ENCODE data around the gene RNF123.

RNF123 gene

DNA sequence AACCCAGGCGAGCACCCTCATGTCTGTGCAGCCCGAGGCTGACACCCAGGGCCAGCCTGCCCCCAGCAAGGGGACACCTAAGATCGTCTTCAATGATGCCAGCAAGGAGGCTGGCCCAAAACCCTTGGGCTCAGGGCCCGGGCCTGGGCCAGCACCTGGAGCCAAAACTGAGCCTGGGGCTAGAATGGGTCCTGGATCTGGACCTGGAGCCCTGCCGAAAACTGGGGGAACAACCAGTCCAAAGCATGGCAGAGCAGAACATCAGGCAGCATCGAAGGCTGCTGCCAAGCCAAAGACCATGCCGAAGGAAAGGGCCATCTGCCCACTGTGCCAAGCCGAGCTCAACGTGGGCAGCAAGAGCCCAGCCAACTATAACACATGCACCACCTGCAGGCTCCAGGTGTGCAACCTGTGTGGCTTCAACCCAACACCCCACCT lies 46.6 kb upstream of the RNF123 start:
- Histone ChIP-seq H3K27me3 (ENCODE audit: insufficient read depth, low read length, poor library complexity, severe bottlenecking) (no peaks in the 10 kb centered on the region), H3K4me2 (ENCODE audit: low read depth, low read length, poor library complexity, severe bottlenecking) (no peak overlapping the region), H3K9me3 (ENCODE audit: insufficient read depth, low read depth, low read length) (no peaks in the 10 kb centered on the region), H4K20me1 (ENCODE audit: insufficient read depth, low read length, poor library complexity, severe bottlenecking) (no peaks in the 10 kb centered on the region), H2AFZ (ENCODE audit: low read length) (no peak overlapping the region), H3K4me3 (ENCODE audit: low read length, poor library complexity, severe bottlenecking) (no peak overlapping the region), H3K4me1 (ENCODE audit: insufficient read depth, low read length, poor library complexity, severe bottlenecking) (peaks cover 8% of the 10 kb centered on the region), H3F3A (ENCODE audit: low read depth) (no peaks in the 10 kb centered on the region), H3K9me2 (replicated peaks; ENCODE audit: low read depth, low read length) (no peaks in the 10 kb centered on the region), H3K36me3 (ENCODE audit: insufficient read depth, low read length) (no peaks in the 10 kb centered on the region), H3K9ac (ENCODE audit: low read depth, low read length, poor library complexity, severe bottlenecking) (no peak overlapping the region), H3K79me2 (ENCODE audit: insufficient read depth, low read length) (no peaks in the 10 kb centered on the region)
- no peak for TF ChIP-seq EZH2phosphoT487 (IDR thresholded peaks at IDR 0.05; ENCODE audit: borderline replicate concordance)
- TF ChIP-seq, protein P1, sequence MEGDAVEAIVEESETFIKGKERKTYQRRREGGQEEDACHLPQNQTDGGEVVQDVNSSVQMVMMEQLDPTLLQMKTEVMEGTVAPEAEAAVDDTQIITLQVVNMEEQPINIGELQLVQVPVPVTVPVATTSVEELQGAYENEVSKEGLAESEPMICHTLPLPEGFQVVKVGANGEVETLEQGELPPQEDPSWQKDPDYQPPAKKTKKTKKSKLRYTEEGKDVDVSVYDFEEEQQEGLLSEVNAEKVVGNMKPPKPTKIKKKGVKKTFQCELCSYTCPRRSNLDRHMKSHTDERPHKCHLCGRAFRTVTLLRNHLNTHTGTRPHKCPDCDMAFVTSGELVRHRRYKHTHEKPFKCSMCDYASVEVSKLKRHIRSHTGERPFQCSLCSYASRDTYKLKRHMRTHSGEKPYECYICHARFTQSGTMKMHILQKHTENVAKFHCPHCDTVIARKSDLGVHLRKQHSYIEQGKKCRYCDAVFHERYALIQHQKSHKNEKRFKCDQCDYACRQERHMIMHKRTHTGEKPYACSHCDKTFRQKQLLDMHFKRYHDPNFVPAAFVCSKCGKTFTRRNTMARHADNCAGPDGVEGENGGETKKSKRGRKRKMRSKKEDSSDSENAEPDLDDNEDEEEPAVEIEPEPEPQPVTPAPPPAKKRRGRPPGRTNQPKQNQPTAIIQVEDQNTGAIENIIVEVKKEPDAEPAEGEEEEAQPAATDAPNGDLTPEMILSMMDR (conservative IDR thresholded peaks at IDR 0.05; ENCODE audit: low read length), result no peak

DNA sequence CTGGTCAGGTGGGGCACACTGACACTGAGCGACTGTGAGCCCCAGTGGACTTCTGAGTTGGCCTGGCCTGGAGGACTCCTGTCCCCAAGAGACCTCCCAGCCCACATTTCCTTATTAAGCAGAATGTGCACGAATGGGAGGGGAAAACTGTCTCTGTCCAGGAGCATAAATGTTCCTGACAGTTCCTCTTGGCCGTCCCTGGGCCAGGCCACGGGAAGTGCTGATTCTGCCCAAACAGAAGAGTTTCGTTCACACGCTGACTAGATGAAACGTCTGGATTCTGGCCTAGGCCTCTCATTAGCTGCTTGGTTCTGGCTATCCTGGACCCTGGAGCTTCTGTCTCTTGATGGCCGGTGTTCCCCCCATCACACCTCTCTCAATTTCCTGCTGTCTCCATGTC lies 44.7 kb upstream of the RNF123 start:
- H3K9ac ChIP-seq (ENCODE audit: low read depth, low read length, poor library complexity, severe bottlenecking), result no peak overlapping the region
- H3K9me3 ChIP-seq (ENCODE audit: insufficient read depth, low read depth, low read length), result no peaks in the 10 kb centered on the region

DNA sequence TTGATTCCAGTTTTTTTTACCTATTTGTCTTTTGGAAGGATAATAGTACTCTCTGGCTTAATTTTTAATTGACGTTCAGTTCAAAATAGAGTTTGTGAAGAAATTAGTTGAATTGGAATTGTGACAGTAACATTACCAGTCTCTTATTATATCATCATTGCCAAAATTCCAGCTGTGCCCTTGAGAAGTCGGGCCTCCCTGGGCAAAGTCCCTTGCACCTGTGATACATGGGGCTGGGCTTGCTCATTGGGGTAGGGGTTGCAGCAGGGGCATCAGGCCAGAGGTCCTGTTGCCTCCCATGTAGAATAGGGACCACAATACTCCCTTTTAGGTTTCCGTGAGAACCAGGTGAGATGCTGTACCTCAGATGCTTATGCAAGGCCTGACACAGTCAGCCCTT lies 43.1 kb upstream of the RNF123 start:
- Histone ChIP-seq H3K4me2 (ENCODE audit: low read depth, low read length, poor library complexity, severe bottlenecking) (no peak overlapping the region), H2AFZ (ENCODE audit: low read length) (no peak overlapping the region), H3K4me3 (ENCODE audit: low read length, poor library complexity, severe bottlenecking) (no peak overlapping the region), H3K36me3 (ENCODE audit: insufficient read depth, low read length) (no peaks in the 10 kb centered on the region), H3F3A (ENCODE audit: low read depth) (no peaks in the 10 kb centered on the region), H3K9me3 (ENCODE audit: insufficient read depth, low read depth, low read length) (no peaks in the 10 kb centered on the region), H3K4me1 (ENCODE audit: insufficient read depth, low read length, poor library complexity, severe bottlenecking) (peaks cover 39% of the 10 kb centered on the region), H3K79me2 (ENCODE audit: insufficient read depth, low read length) (no peaks in the 10 kb centered on the region), H3K27me3 (ENCODE audit: insufficient read depth, low read length, poor library complexity, severe bottlenecking) (no peaks in the 10 kb centered on the region), H3K9me2 (replicated peaks; ENCODE audit: low read depth, low read length) (no peaks in the 10 kb centered on the region), H3K9ac (ENCODE audit: low read depth, low read length, poor library complexity, severe bottlenecking) (no peak overlapping the region), H4K20me1 (ENCODE audit: insufficient read depth, low read length, poor library complexity, severe bottlenecking) (no peaks in the 10 kb centered on the region)
- TF ChIP-seq, protein P1 (conservative IDR thresholded peaks at IDR 0.05; ENCODE audit: low read length), result no peak
- no peak for TF ChIP-seq EZH2phosphoT487 (IDR thresholded peaks at IDR 0.05; ENCODE audit: borderline replicate concordance)

More for the DNA sequence above, 44.7 kb upstream of the RNF123 start:
- peaks cover 27% of the 10 kb centered on the region for H3K4me1 ChIP-seq (ENCODE audit: insufficient read depth, low read length, poor library complexity, severe bottlenecking)
- H2AFZ ChIP-seq (ENCODE audit: low read length), result no peak overlapping the region
- no peak overlapping the region for H3K4me2 ChIP-seq (ENCODE audit: low read depth, low read length, poor library complexity, severe bottlenecking)
- H3F3A ChIP-seq (ENCODE audit: low read depth), result no peaks in the 10 kb centered on the region
- TF ChIP-seq, protein P1 (conservative IDR thresholded peaks at IDR 0.05; ENCODE audit: low read length), result no peak
- no peak for TF ChIP-seq EZH2phosphoT487 (IDR thresholded peaks at IDR 0.05; ENCODE audit: borderline replicate concordance)
- no peaks in the 10 kb centered on the region for H3K9me2 ChIP-seq (replicated peaks; ENCODE audit: low read depth, low read length)
- no peaks in the 10 kb centered on the region for H3K79me2 ChIP-seq (ENCODE audit: insufficient read depth, low read length)
- H4K20me1 ChIP-seq (ENCODE audit: insufficient read depth, low read length, poor library complexity, severe bottlenecking), result no peaks in the 10 kb centered on the region
- no peak overlapping the region for H3K4me3 ChIP-seq (ENCODE audit: low read length, poor library complexity, severe bottlenecking)
- no peaks in the 10 kb centered on the region for H3K27me3 ChIP-seq (ENCODE audit: insufficient read depth, low read length, poor library complexity, severe bottlenecking)
- no peaks in the 10 kb centered on the region for H3K36me3 ChIP-seq (ENCODE audit: insufficient read depth, low read length)
